Mucosa of descending colon (tissue), 3 donors: ENCODE data around the gene TAF8. TPM values are rescaled to one million over a fixed set of nuclear protein-coding genes. Genes with fewer than 3 reads are reported as not detected.
"Not testable (repeated sequence)": the region's sequence is repeated elsewhere in the genome, so short reads cannot be mapped to it uniquely, and the experiment has no call there.

Experiments
- ATAC-seq: fragments of 200-7000 bp; cut with Tn5 transposase; one replicate; pipeline ENCODE4 v1.9.1; 2020; ENCODE audit warnings: mild to moderate bottlenecking, moderate library complexity
- DNase-seq, 3 donors: peaks; one replicate each; pipeline ENCODE4 v3.0.0-alpha.2; 2020
- H3K36me3 ChIP-seq: fragments of 200-600 bp; one replicate; pipeline ENCODE4 v1.8.0; 2021; ENCODE audit warnings: low read depth, mild to moderate bottlenecking
- H3K4me1 ChIP-seq: fragments of 200-600 bp; one replicate; pipeline ENCODE4 v1.8.0; 2021; ENCODE audit warnings: low read depth, mild to moderate bottlenecking
- H3K4me3 ChIP-seq: fragments of 200-600 bp; one replicate; pipeline ENCODE4 v1.8.0; 2021; ENCODE audit warnings: mild to moderate bottlenecking
- H3K9me3 ChIP-seq: fragments of 200-600 bp; one replicate; pipeline ENCODE4 v1.8.0; 2021; ENCODE audit warnings: mild to moderate bottlenecking
- CTCF ChIP-seq: fragments of 200-600 bp; IDR thresholded peaks from one replicate; pipeline ENCODE4 v1.8.0; 2022; ENCODE audit warnings: antibody characterized with exemption, mild to moderate bottlenecking
- intact Hi-C, 2 donors: fragments of 100-400 bp; cut with DNase I in 1 of 2; cut with micrococcal nuclease in 1 of 2; formaldehyde crosslinking; loops; one replicate each; pipeline versions ENCODE4 v1.11.0 to v1.11.1; 2022; cut with DNase I, micrococcal nuclease
- total RNA-seq, 3 donors: library from RNA; stranded (reverse); fragmentation: NEBNext Ultra II Directional in 2 of 3; extraction: Animal tissue kit (Norgen Biotek cat#: 25700) in 2 of 3; gene quantifications; one replicate each; pipeline versions ENCODE4 v1.2.1 to v1.2.4, GENCODE V29; 2021 to 2023
- donor health status: DM: no; HTN: no; CAD: no; lungs with moderate emphysema.
- donor health status: DM: no; HTN: no; CAD: no.
- donor health status: DM: no; HTN: yes; CAD: no.

Gene TAF8
- total RNA-seq, 3 donors from 2014 or later, result 22.1 to 35.2 (median 25.0) TPM

GRCh38 chr6:42032366-42032765 lies 18.0 kb upstream of the TAF8 start:
- intact Hi-C loops, result no loop called here
- H3K9me3 ChIP-seq, result no peaks in the 10 kb centered on the region
- H3K36me3 ChIP-seq, result no peaks in the 10 kb centered on the region
- DNase-seq (no peak), ATAC-seq (no peak)
- H3K4me1 ChIP-seq, result no peaks in the 10 kb centered on the region
- no peak overlapping the region for H3K4me3 ChIP-seq
- TF ChIP-seq CTCF, result no peak

- H3K4me3 ChIP-seq, H3K36me3 ChIP-seq, DNase-seq, ATAC-seq, H3K9me3 ChIP-seq, intact Hi-C loops, H3K4me1 ChIP-seq: not testable (repeated sequence)
Measured at GRCh38 chr6:42037669-42038068, 12.7 kb upstream of the TAF8 start.

GRCh38 chr6:42038163-42038562 lies 12.2 kb upstream of the TAF8 start:
- intact Hi-C loops, result no loop called here
- H3K36me3 ChIP-seq, result no peaks in the 10 kb centered on the region
- no peaks in the 10 kb centered on the region for H3K9me3 ChIP-seq
- H3K4me3 ChIP-seq, result no peak overlapping the region
- DNase-seq (no peak), ATAC-seq (no peak)
- TF ChIP-seq CTCF, result no peak
- peaks cover 4% of the 10 kb centered on the region for H3K4me1 ChIP-seq

GRCh38 chr6:42038811-42039408 lies 11.4 kb upstream of the TAF8 start:
- H3K9me3 ChIP-seq, result no peaks in the 10 kb centered on the region
- H3K4me3 ChIP-seq, result no peak overlapping the region
- intact Hi-C loops, result no loop called here
- no peaks in the 10 kb centered on the region for H3K36me3 ChIP-seq
- peaks cover 4% of the 10 kb centered on the region for H3K4me1 ChIP-seq
- DNase-seq (no peak), ATAC-seq (no peak)
- TF ChIP-seq CTCF, result no peak

- no peak overlapping the region for H3K4me3 ChIP-seq
- intact Hi-C loops, result loop anchor here (5.0 to 10.0 kb wide), 3 partner anchors 96 to 256 kb away; partner anchors contain the start of genes CCND3 (in 2 of the 2), PRICKLE4 (in 1 of the 2) and TOMM6 (in 1 of the 2)
- no peaks in the 10 kb centered on the region for H3K36me3 ChIP-seq
- peaks cover 22% of the 10 kb centered on the region for H3K4me1 ChIP-seq
- H3K9me3 ChIP-seq, result no peaks in the 10 kb centered on the region
- TF ChIP-seq CTCF, result no peak
- DNase-seq (no peak), ATAC-seq (no peak)
Measured at GRCh38 chr6:42040856-42041480, 9.4 kb upstream of the TAF8 start.

GRCh38 chr6:42041481-42042053 lies 8.8 kb upstream of the TAF8 start:
- intact Hi-C loops, result loop anchor here (5.0 to 10.0 kb wide), 3 partner anchors 97 to 257 kb away; partner anchors contain the start of genes CCND3 (in 2 of the 2), PRICKLE4 (in 1 of the 2) and TOMM6 (in 1 of the 2)
- DNase-seq, result no peak
- peaks cover 28% of the 10 kb centered on the region for H3K4me1 ChIP-seq

More at GRCh38 chr6:42041481-42042053, 8.8 kb upstream of the TAF8 start:
- H3K36me3 ChIP-seq, result no peaks in the 10 kb centered on the region
- ATAC-seq, result no peak
- no peak overlapping the region for H3K4me3 ChIP-seq
- no peak for TF ChIP-seq CTCF
- no peaks in the 10 kb centered on the region for H3K9me3 ChIP-seq
